ENCODE results near the gene SCN2A. TPM values are rescaled to one million over a fixed set of nuclear protein-coding genes. Genes with fewer than 3 reads are reported as not detected.

The SCN2A gene
- total RNA-seq, 1 donor from 2014 or later, result under 0.01 TPM

DNA sequence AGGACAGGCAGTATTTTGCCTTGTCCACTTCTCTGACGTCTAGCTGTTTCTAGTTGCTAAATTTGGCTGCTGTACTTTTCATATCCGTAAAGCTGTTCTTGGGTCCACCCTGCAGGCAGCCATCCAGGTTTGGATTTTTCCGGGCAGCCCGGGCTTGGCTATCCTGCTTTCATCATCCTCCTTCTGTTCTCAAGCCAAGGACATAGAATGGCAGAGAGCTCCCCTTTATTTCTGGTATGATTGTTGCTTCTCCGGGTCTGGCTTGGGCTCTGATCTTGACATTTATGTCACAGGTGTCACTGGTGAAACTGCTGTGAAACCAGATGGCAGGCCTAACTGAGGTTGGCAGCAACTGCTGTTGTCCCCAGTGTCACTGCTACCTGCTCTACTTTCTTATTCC lies 35.5 kb downstream of the SCN2A start:
- Histone ChIP-seq H3K4me3 (ENCODE audit: low read depth, low read length) (no peak overlapping the region), H3K36me3 (ENCODE audit: control insufficient read depth, insufficient read depth, low read length) (no peaks in the 10 kb centered on the region), H3K27me3 (ENCODE audit: control insufficient read depth, insufficient read depth, low read length) (no peaks in the 10 kb centered on the region)
- no peak for TF ChIP-seq CTCF (IDR thresholded peaks at IDR 0.05; ENCODE audit: insufficient read depth, low read length, severe bottlenecking)
- no peak for DNase-seq (ENCODE audit: low read depth)
- FAIRE-seq, result no peak

- Histone ChIP-seq H3K36me3 (ENCODE audit: control insufficient read depth, insufficient read depth, low read length) (no peaks in the 10 kb centered on the region), H3K4me3 (ENCODE audit: low read depth, low read length) (no peak overlapping the region), H3K27me3 (ENCODE audit: control insufficient read depth, insufficient read depth, low read length) (no peaks in the 10 kb centered on the region)
- DNase-seq (ENCODE audit: low read depth), result no peak
- FAIRE-seq, result no peak
- no peak for TF ChIP-seq CTCF (IDR thresholded peaks at IDR 0.05; ENCODE audit: insufficient read depth, low read length, severe bottlenecking)
Observed at GRCh38 chr2:165275932-165276331, 36.7 kb downstream of the SCN2A start.

GRCh38 chr2:165277295-165277694 lies 38.1 kb downstream of the SCN2A start:
- no peak for TF ChIP-seq CTCF (IDR thresholded peaks at IDR 0.05; ENCODE audit: insufficient read depth, low read length, severe bottlenecking)
- Histone ChIP-seq H3K4me3 (ENCODE audit: low read depth, low read length) (no peak overlapping the region), H3K36me3 (ENCODE audit: control insufficient read depth, insufficient read depth, low read length) (no peaks in the 10 kb centered on the region), H3K27me3 (ENCODE audit: control insufficient read depth, insufficient read depth, low read length) (no peaks in the 10 kb centered on the region)
- no peak for FAIRE-seq
- DNase-seq (ENCODE audit: low read depth), result peak; percentile 8

DNA sequence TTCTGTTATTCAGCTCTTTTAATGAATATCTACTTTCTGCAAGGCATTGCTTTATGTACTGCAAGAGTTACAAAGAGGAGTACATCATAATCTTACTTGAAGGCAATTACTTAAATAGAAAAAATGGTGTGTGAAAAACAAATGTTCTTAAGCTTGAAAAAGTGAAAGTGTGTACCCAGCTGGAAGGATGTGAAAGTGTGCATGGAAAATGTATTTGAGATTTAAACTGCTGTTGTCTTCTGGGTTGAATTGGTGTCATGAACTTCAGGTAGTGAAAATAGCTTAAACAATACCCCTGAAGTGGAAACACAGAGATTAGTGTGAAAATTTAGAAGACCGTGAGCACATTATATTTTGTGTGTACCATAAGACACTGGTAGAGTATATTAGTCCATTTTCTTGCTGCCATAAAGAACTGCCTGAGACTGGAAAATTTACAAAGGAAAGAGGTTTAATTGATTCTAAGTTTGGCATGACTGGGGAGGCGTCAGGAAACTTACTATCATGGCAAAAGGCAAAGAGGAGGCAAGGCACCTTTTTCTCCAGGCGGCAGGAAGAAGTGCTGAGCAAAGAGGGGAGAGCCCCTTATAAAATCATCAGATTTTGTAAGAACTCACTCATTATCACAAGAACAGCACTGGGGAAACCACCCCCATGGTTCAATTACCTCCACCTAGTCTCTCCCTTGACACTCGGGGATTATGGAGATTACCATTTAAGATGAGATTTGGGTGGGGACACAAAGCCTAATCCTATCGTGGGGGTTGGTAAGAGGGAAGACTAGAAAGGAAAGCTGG lies 38.8 kb downstream of the SCN2A start:
- H3K4me3 ChIP-seq (ENCODE audit: low read depth, low read length), result no peak overlapping the region
- no peak for TF ChIP-seq CTCF (IDR thresholded peaks at IDR 0.05; ENCODE audit: insufficient read depth, low read length, severe bottlenecking)
- no peak for FAIRE-seq
- H3K36me3 ChIP-seq (ENCODE audit: control insufficient read depth, insufficient read depth, low read length), result no peaks in the 10 kb centered on the region
- no peak for DNase-seq (ENCODE audit: low read depth)
- no peaks in the 10 kb centered on the region for H3K27me3 ChIP-seq (ENCODE audit: control insufficient read depth, insufficient read depth, low read length)

DNA sequence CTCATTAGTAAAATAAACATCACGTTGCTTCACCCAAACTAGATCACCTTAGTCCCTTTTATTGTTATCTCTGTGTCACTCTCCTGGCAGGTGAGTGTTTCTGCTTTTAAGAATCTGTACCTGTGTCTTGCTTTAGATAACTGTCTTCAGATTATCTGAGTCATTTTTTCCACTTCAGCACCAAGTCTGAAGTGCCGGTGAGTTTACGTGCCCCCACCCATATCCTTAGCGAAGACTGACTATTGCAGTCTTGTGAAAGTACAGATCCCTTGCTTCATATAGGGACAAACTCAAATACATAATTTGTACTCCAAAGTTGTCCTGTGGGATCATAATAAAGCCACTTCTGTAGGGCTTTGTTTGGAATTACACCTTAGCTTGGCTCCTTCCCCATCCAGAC lies 41.1 kb downstream of the SCN2A start:
- H3K4me3 ChIP-seq (ENCODE audit: low read depth, low read length), result no peak overlapping the region
- no peak for FAIRE-seq
- no peaks in the 10 kb centered on the region for H3K36me3 ChIP-seq (ENCODE audit: control insufficient read depth, insufficient read depth, low read length)
- peak; percentile 38 for DNase-seq (ENCODE audit: low read depth)
- H3K27me3 ChIP-seq (ENCODE audit: control insufficient read depth, insufficient read depth, low read length), result no peaks in the 10 kb centered on the region
- TF ChIP-seq CTCF (IDR thresholded peaks at IDR 0.05; ENCODE audit: insufficient read depth, low read length, severe bottlenecking), result no peak

- DNase-seq (ENCODE audit: low read depth) (peak; percentile 80), FAIRE-seq (no peak)
- no peak for TF ChIP-seq CTCF (IDR thresholded peaks at IDR 0.05; ENCODE audit: insufficient read depth, low read length, severe bottlenecking)
- Histone ChIP-seq H3K27me3 (ENCODE audit: control insufficient read depth, insufficient read depth, low read length) (no peaks in the 10 kb centered on the region), H3K4me3 (ENCODE audit: low read depth, low read length) (no peak overlapping the region), H3K36me3 (ENCODE audit: control insufficient read depth, insufficient read depth, low read length) (no peaks in the 10 kb centered on the region)
Observed at GRCh38 chr2:165281387-165281786, 42.2 kb downstream of the SCN2A start.

Measured in bronchial epithelial cell (primary cell).